Kidney (tissue), 14 donors: ENCODE results near the gene GAP43. TPM values are rescaled to one million over a fixed set of nuclear protein-coding genes. Genes with fewer than 3 reads are reported as not detected.

Experiments
- DNase-seq, 5 donors: peaks; one replicate each; pipeline ENCODE4 v3.0.0-alpha.2; 2013 to 2020
- FAIRE-seq: peaks from 2 replicates; lab custom pipeline; 2012; peaks lifted over from hg19 to GRCh38; lab: Jason Lieb, UNC
- H3K27ac ChIP-seq, 2 donors: one replicate each; pipeline ENCODE4 v1.7.0; 2013; ENCODE audit warnings: low read depth in 2 of 2, low read length in 2 of 2, inconsistent platforms in 1 of 2
- H3K27me3 ChIP-seq: one replicate; pipeline ENCODE4 v1.7.1; 2013; ENCODE audit warnings: low read length, inconsistent platforms; ENCODE audit not compliant: control insufficient read depth, insufficient read depth
- H3K36me3 ChIP-seq, 3 donors: one replicate each; pipeline versions ENCODE4 v1.7.0 to v1.7.1; 2013; ENCODE audit warnings: low read length in 3 of 3, control low read depth in 1 of 3, inconsistent platforms in 1 of 3; ENCODE audit not compliant: insufficient read depth in 3 of 3, control insufficient read depth in 2 of 3
- H3K4me1 ChIP-seq, 3 donors: one replicate each; pipeline versions ENCODE4 v1.7.0 to v1.7.1; 2013; ENCODE audit warnings: low read length in 3 of 3, inconsistent platforms in 1 of 3, low read depth in 1 of 3; ENCODE audit not compliant: control insufficient read depth in 2 of 3, insufficient read depth in 2 of 3
- H3K4me3 ChIP-seq, 3 donors: one replicate each; pipeline versions ENCODE4 v1.7.0 to v1.8.1; 2013; ENCODE audit warnings: low read length in 3 of 3, control low read depth in 1 of 3, inconsistent platforms in 1 of 3
- H3K9ac ChIP-seq, 3 donors: one replicate each; pipeline versions ENCODE4 v1.7.0 to v1.7.1; 2013; ENCODE audit warnings: low read length in 3 of 3, control low read depth in 1 of 3, inconsistent platforms in 1 of 3
- H3K9me3 ChIP-seq, 3 donors: one replicate each; pipeline versions ENCODE4 v1.7.0 to v1.7.1; 2013; ENCODE audit warnings: low read length in 3 of 3, control low read depth in 1 of 3, inconsistent platforms in 1 of 3; ENCODE audit not compliant: control insufficient read depth in 2 of 3, insufficient read depth in 1 of 3
- CTCF ChIP-seq: IDR thresholded peaks from 3 replicates; pipeline ENCODE4 v1.5.1; 2012; ENCODE audit warnings: mild to moderate bottlenecking, moderate library complexity, borderline replicate concordance; ENCODE audit not compliant: insufficient read depth; ENCODE audit errors: extremely low read depth
- intact Hi-C: fragments of 100-400 bp; cut with DNase I; formaldehyde crosslinking; loops from one replicate; pipeline ENCODE4 v1.11.1; 2022
- polyA plus RNA-seq: library from polyadenylated mRNA; stranded (reverse); fragments of 350-450 nt; fragmentation: Illumina TruSeq; extraction: RNeasy Lipid Tissue Mini Kit (QIAGEN cat#74804); gene quantifications from one replicate; pipeline ENCODE4 v1.2.3, GENCODE V29; 2014; ENCODE audit warnings: low read depth, low replicate concordance; ENCODE audit not compliant: insufficient read depth
- total RNA-seq: library from RNA; stranded (reverse); fragmentation: NEBNext Ultra II Directional; extraction: Animal tissue kit (Norgen Biotek cat#: 25700); gene quantifications from one replicate; pipeline ENCODE4 v1.2.1, GENCODE V29; 2021
- donor health status: control.
- donor health status: control.
- donor health status: control.
- donor health status: control.
- donor health status: control.
- donor health status: DM: yes; HTN: yes; CAD: no.
- donor health status: Normal renal cell carcinoma (clear cell type).

GAP43 gene
- total and polyA plus RNA-seq, 2 donors from 2014 or later = 0.19 TPM; not detected in 1

- Histone ChIP-seq H3K27ac (no peak overlapping the region), H3K9me3 (no peaks in the 10 kb centered on the region), H3K36me3 (no peaks in the 10 kb centered on the region), H3K4me3 (no peak overlapping the region), H3K9ac (no peak overlapping the region), H3K4me1 (peaks cover 0 to 4% (median 0%) of the 10 kb centered on the region in 3 donors), H3K27me3 (no peaks in the 10 kb centered on the region)
- TF ChIP-seq CTCF = no peak
- intact Hi-C loops = no loop called here
- DNase-seq (no peak), FAIRE-seq (no peak)
These were observed 32.5 kb downstream of the GAP43 start for GRCh38 chr3:115655761-115656282.

- Histone ChIP-seq H3K9me3 (no peaks in the 10 kb centered on the region), H3K4me3 (no peak overlapping the region), H3K27me3 (no peaks in the 10 kb centered on the region), H3K36me3 (no peaks in the 10 kb centered on the region), H3K9ac (no peak overlapping the region), H3K4me1 (peaks cover 0 to 4% (median 0%) of the 10 kb centered on the region in 3 donors), H3K27ac (no peak overlapping the region)
- intact Hi-C loops = no loop called here
- TF ChIP-seq CTCF = no peak
- FAIRE-seq (no peak), DNase-seq (no peak)
These were observed 33.9 kb downstream of the GAP43 start for GRCh38 chr3:115657168-115657567.

GRCh38 chr3:115658032-115658336 is 34.7 kb downstream of the GAP43 start:
- Histone ChIP-seq H3K4me1 (peaks cover 0 to 4% (median 0%) of the 10 kb centered on the region in 3 donors), H3K9me3 (no peaks in the 10 kb centered on the region), H3K27me3 (no peaks in the 10 kb centered on the region), H3K4me3 (peak overlapping the region; percentile 79 to 88 (median 82)), H3K36me3 (no peaks in the 10 kb centered on the region), H3K27ac (peak overlapping the region; percentile 68 to 91), H3K9ac (peak overlapping the region; percentile 80 to 98 (median 91))
- no peak for DNase-seq
- no peak for TF ChIP-seq CTCF
- intact Hi-C loops = no loop called here
- no peak for FAIRE-seq
